HG03457 (cell line): ENCODE results near the gene MIEF2.

ENCODE experiments used
- ATAC-seq: cut with Tn5 transposase; IDR thresholded peaks from one replicate; pipeline ENCODE4 v1.9.1; 2021; ENCODE audit warnings: moderate number of reproducible peaks; ENCODE audit not compliant: unreplicated experiment

MIEF2 gene

GRCh38 chr17:18234853-18235380, 25.5 kb upstream of the MIEF2 start:
- no peak for ATAC-seq

GRCh38 chr17:18235743-18236256, 24.7 kb upstream of the MIEF2 start:
- no peak for ATAC-seq

- ATAC-seq, result no peak
These were observed 24.0 kb upstream of the MIEF2 start for GRCh38 chr17:18236494-18236893.

- ATAC-seq, result no peak
These were observed 23.0 kb upstream of the MIEF2 start for GRCh38 chr17:18237461-18237860.

GRCh38 chr17:18238299-18238698, 22.2 kb upstream of the MIEF2 start:
- ATAC-seq, result no peak

GRCh38 chr17:18240449-18240848, 20.0 kb upstream of the MIEF2 start:
- no peak for ATAC-seq

GRCh38 chr17:18241229-18241871, 19.1 kb upstream of the MIEF2 start:
- no peak for ATAC-seq

- no peak for ATAC-seq
These were observed 15.3 kb upstream of the MIEF2 start for GRCh38 chr17:18245038-18245776.

GRCh38 chr17:18246109-18246725, 14.2 kb upstream of the MIEF2 start:
- ATAC-seq, result no peak

- no peak for ATAC-seq
These were observed 13.4 kb upstream of the MIEF2 start for GRCh38 chr17:18246880-18247612.

- ATAC-seq, result no peak
These were observed 12.9 kb upstream of the MIEF2 start for GRCh38 chr17:18247613-18248001.

- ATAC-seq, result no peak
These were observed 12.1 kb upstream of the MIEF2 start for GRCh38 chr17:18248300-18248731.

GRCh38 chr17:18248811-18249210, 11.7 kb upstream of the MIEF2 start:
- ATAC-seq, result no peak

- no peak for ATAC-seq
These were observed 10.2 kb upstream of the MIEF2 start for GRCh38 chr17:18250259-18250658.

GRCh38 chr17:18250708-18251107, 9.8 kb upstream of the MIEF2 start:
- no peak for ATAC-seq

GRCh38 chr17:18251204-18251603, 9.3 kb upstream of the MIEF2 start:
- ATAC-seq, result no peak

GRCh38 chr17:18252160-18252559, 8.3 kb upstream of the MIEF2 start:
- ATAC-seq, result no peak

- ATAC-seq, result no peak
These were observed 7.1 kb upstream of the MIEF2 start for GRCh38 chr17:18253187-18253884.

GRCh38 chr17:18253947-18254821, 6.3 kb upstream of the MIEF2 start:
- no peak for ATAC-seq
